Neural cell (in vitro differentiated cells): ENCODE measurements around the gene CFAP44. TPM values are rescaled to one million over a fixed set of nuclear protein-coding genes. Genes with fewer than 3 reads are reported as not detected.
"Not testable (repeated sequence)": the region's sequence is repeated elsewhere in the genome, so short reads cannot be mapped to it uniquely, and the experiment has no call there.

ENCODE experiments used
- H2AFZ ChIP-seq: fragments of 200-600, 300-800 bp; sonication (generic), shearing (Covaris generic); 2 replicates; pipeline ENCODE4 v1.6.0; 2014; ENCODE audit warnings: low read depth, mild to moderate bottlenecking, antibody characterized with exemption, low read length, moderate library complexity
- H3F3A ChIP-seq: fragments of 200-600 bp; shearing (Covaris generic); 2 replicates; pipeline ENCODE4 v1.6.1; 2016; ENCODE audit warnings: mild to moderate bottlenecking, moderate library complexity, mixed read lengths, antibody characterized with exemption, low read length; ENCODE audit not compliant: insufficient read depth, poor library complexity, severe bottlenecking
- H3K27ac ChIP-seq: fragments of 200-600, 300-800 bp; sonication (generic), shearing (Covaris generic); 2 replicates; pipeline ENCODE4 v1.5.1; 2014; ENCODE audit warnings: mild to moderate bottlenecking, low read length, moderate library complexity
- H3K27me3 ChIP-seq: fragments of 300-800, 200-600 bp; sonication (generic), shearing (Covaris generic); 2 replicates; pipeline ENCODE4 v1.6.0; 2014; ENCODE audit warnings: mild to moderate bottlenecking, low read depth, low read length, moderate library complexity; ENCODE audit not compliant: insufficient read depth
- H3K36me3 ChIP-seq: fragments of 300-800, 200-600 bp; sonication (generic), shearing (Covaris generic); 2 replicates; pipeline ENCODE4 v1.5.1; 2014; ENCODE audit warnings: mild to moderate bottlenecking, antibody characterized with exemption, low read length, moderate library complexity; ENCODE audit not compliant: insufficient read depth
- H3K4me2 ChIP-seq: fragments of 300-800, 200-600 bp; sonication (generic), shearing (Covaris generic); 2 replicates; pipeline ENCODE4 v1.6.0; 2014; ENCODE audit warnings: mild to moderate bottlenecking, low read length
- H3K4me3 ChIP-seq: fragments of 300-800, 200-600 bp; sonication (generic), shearing (Covaris generic); 2 replicates; pipeline ENCODE4 v1.5.1; 2014; ENCODE audit warnings: mild to moderate bottlenecking, low read length, moderate library complexity
- H3K79me2 ChIP-seq: fragments of 200-600 bp; shearing (Covaris generic); replicated peaks from 2 replicates; pipeline ENCODE4 v1.6.0; 2014; ENCODE audit warnings: mild to moderate bottlenecking, low read length, moderate library complexity; ENCODE audit not compliant: insufficient read depth
- H3K9ac ChIP-seq: fragments of 300-800, 200-600 bp; sonication (generic), shearing (Covaris generic); 2 replicates; pipeline ENCODE4 v1.6.1; 2016; ENCODE audit warnings: mild to moderate bottlenecking, low read length, mixed read lengths
- H3K9me2 ChIP-seq: fragments of 200-600 bp; shearing (Covaris generic); 2 replicates; pipeline ENCODE4 v1.6.1; 2016; ENCODE audit warnings: mild to moderate bottlenecking, low read length, mixed read lengths; ENCODE audit not compliant: insufficient read depth
- H3K9me3 ChIP-seq: fragments of 200-600, 300-800 bp; sonication (generic), shearing (Covaris generic); 2 replicates; pipeline ENCODE4 v1.6.1; 2016; ENCODE audit warnings: mild to moderate bottlenecking, mixed run types, low read length, moderate library complexity, mixed read lengths
- H4K20me1 ChIP-seq: fragments of 200-600 bp; shearing (Covaris generic); 2 replicates; pipeline ENCODE4 v1.6.1; 2016; ENCODE audit warnings: mild to moderate bottlenecking, mixed run types; ENCODE audit not compliant: insufficient read depth
- CTCF ChIP-seq: fragments of 450-650 bp; IDR thresholded peaks from 2 replicates; pipeline ENCODE4 v1.5.1; 2014; ENCODE audit warnings: antibody characterized with exemption, mild to moderate bottlenecking, moderate library complexity; ENCODE audit not compliant: poor library complexity, severe bottlenecking
- EP300 ChIP-seq: fragments of 450-650 bp; conservative IDR thresholded peaks from 2 replicates; pipeline ENCODE4 v1.6.1; 2014; ENCODE audit warnings: antibody characterized with exemption, mild to moderate bottlenecking, moderate library complexity; ENCODE audit not compliant: poor library complexity, severe bottlenecking
- EZH2 ChIP-seq: fragments of 200-600, 300-800 bp; shearing (Covaris generic), sonication (generic); IDR thresholded peaks from 2 replicates; pipeline ENCODE4 v1.6.1; 2014; ENCODE audit warnings: antibody characterized with exemption, low read length, borderline replicate concordance, mild to moderate bottlenecking; ENCODE audit not compliant: insufficient read depth, poor library complexity, severe bottlenecking
- MXI1 ChIP-seq: fragments of 450-650 bp; conservative IDR thresholded peaks from 2 replicates; pipeline ENCODE4 v1.6.1; 2014; ENCODE audit warnings: antibody characterized with exemption, mild to moderate bottlenecking; ENCODE audit not compliant: poor library complexity, severe bottlenecking
- POLR2AphosphoS5 ChIP-seq: IDR thresholded peaks from 2 replicates; pipeline ENCODE4 v1.6.1; 2012
- RAD21 ChIP-seq: fragments of 450-650 bp; conservative IDR thresholded peaks from 2 replicates; pipeline ENCODE4 v1.6.1; 2014; ENCODE audit warnings: antibody characterized with exemption, mild to moderate bottlenecking, moderate library complexity
- SMC3 ChIP-seq: fragments of 450-650 bp; conservative IDR thresholded peaks from 2 replicates; pipeline ENCODE4 v1.6.1; 2014; ENCODE audit warnings: antibody characterized with exemption, mild to moderate bottlenecking, moderate library complexity; ENCODE audit not compliant: poor library complexity
- TAF1 ChIP-seq: IDR thresholded peaks from 2 replicates; pipeline ENCODE4 v1.6.1; 2012; ENCODE audit warnings: low read depth
- polyA plus RNA-seq: library from polyadenylated mRNA; depleted of rRNA; stranded (reverse); fragments of >200 nt; gene quantifications from 2 replicates; pipeline ENCODE4 v1.2.3, GENCODE V29; 2014

Gene CFAP44
- polyA plus RNA-seq, 1 donor from 2014 or later = 7.3 TPM

- Histone ChIP-seq H3K27ac (no peak overlapping the region), H3K79me2 (no peaks in the 10 kb centered on the region), H3K36me3 (no peaks in the 10 kb centered on the region), H3K9me3 (no peaks in the 10 kb centered on the region), H3K4me3 (no peak overlapping the region), H3K9me2 (no peaks in the 10 kb centered on the region), H2AFZ (no peak overlapping the region), H3F3A (no peaks in the 10 kb centered on the region), H3K4me2 (no peak overlapping the region), H4K20me1 (no peaks in the 10 kb centered on the region), H3K9ac (no peak overlapping the region), H3K27me3 (no peaks in the 10 kb centered on the region)
- TF ChIP-seq CTCF = no peak
- no peak for TF ChIP-seq RAD21
- TF ChIP-seq POLR2AphosphoS5 = no peak
- no peak for TF ChIP-seq MXI1
- TF ChIP-seq EP300 = no peak
- TF ChIP-seq TAF1 = no peak
Observed at GRCh38 chr3:113485161-113485609, 43.9 kb upstream of the CFAP44 start.

GRCh38 chr3:113468539-113468938, 27.2 kb upstream of the CFAP44 start:
- no peak overlapping the region for H3K9ac ChIP-seq
- TF ChIP-seq POLR2AphosphoS5 (no peak), CTCF (no peak), RAD21 (no peak), SMC3 (no peak)
- H3K9me3 ChIP-seq = no peaks in the 10 kb centered on the region
- H3K27me3 ChIP-seq = no peaks in the 10 kb centered on the region
- no peak overlapping the region for H3K27ac ChIP-seq
- H3K4me3 ChIP-seq = no peak overlapping the region
- no peak overlapping the region for H3K4me2 ChIP-seq
- no peaks in the 10 kb centered on the region for H3K79me2 ChIP-seq
- H2AFZ ChIP-seq = no peak overlapping the region
- no peaks in the 10 kb centered on the region for H3K9me2 ChIP-seq
- H4K20me1 ChIP-seq = no peaks in the 10 kb centered on the region
- no peaks in the 10 kb centered on the region for H3K36me3 ChIP-seq
- H3F3A ChIP-seq = no peaks in the 10 kb centered on the region

GRCh38 chr3:113461488-113461887, 20.2 kb upstream of the CFAP44 start:
- no peak overlapping the region for H3K4me2 ChIP-seq
- no peaks in the 10 kb centered on the region for H4K20me1 ChIP-seq
- no peak overlapping the region for H2AFZ ChIP-seq
- H3K9ac ChIP-seq = no peak overlapping the region
- H3F3A ChIP-seq = no peaks in the 10 kb centered on the region
- no peaks in the 10 kb centered on the region for H3K79me2 ChIP-seq
- H3K4me3 ChIP-seq = no peak overlapping the region
- TF ChIP-seq EZH2 = no peak
- no peak for TF ChIP-seq CTCF
- TF ChIP-seq MXI1 = no peak
- no peak for TF ChIP-seq RAD21
- no peak for TF ChIP-seq TAF1
- no peak for TF ChIP-seq EP300
- no peaks in the 10 kb centered on the region for H3K9me3 ChIP-seq
- H3K9me2 ChIP-seq = no peaks in the 10 kb centered on the region
- no peaks in the 10 kb centered on the region for H3K27me3 ChIP-seq
- H3K36me3 ChIP-seq = no peaks in the 10 kb centered on the region
- H3K27ac ChIP-seq = no peak overlapping the region

GRCh38 chr3:113458554-113458953, 17.3 kb upstream of the CFAP44 start:
- not testable (repeated sequence) for H3K4me3 ChIP-seq, H4K20me1 ChIP-seq, H2AFZ ChIP-seq, H3K9me3 ChIP-seq, H3K27me3 ChIP-seq, H3K9ac ChIP-seq, H3K79me2 ChIP-seq, H3K27ac ChIP-seq, H3K9me2 ChIP-seq, H3K36me3 ChIP-seq, H3F3A ChIP-seq, H3K4me2 ChIP-seq
